ENCODE data around the gene BEGAIN.

Gene BEGAIN

DNA sequence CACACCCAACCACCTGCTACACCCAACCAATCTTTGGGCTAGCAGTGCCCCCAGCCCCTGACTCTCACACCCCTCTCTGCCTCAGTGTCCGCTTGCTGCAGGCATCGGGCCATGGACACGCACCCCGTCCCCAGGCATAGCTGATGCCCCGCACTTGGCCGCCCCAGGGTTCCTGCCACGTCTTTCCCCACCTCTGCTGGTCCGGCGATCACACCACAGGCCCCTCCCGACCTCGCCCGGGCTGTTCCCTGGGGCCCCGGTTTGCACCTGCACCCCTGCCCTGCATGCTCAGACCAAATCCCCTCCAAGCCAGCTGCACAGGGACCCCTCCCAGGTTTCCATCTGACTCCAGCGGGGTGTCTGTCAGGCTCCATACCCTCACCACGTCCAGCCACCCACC, 38.3 kb downstream of the BEGAIN start:
- Histone ChIP-seq H3K4me1 (ENCODE audit: control insufficient read depth, low read length) (peaks cover 33% of the 10 kb centered on the region), H3K79me2 (ENCODE audit: control insufficient read depth, low read length) (no peaks in the 10 kb centered on the region), H3K36me3 (ENCODE audit: control insufficient read depth, low read length) (no peaks in the 10 kb centered on the region), H3K4me2 (ENCODE audit: low read length) (no peak overlapping the region), H3K9me2 (replicated peaks; ENCODE audit: control insufficient read depth, low read length) (no peaks in the 10 kb centered on the region), H3K4me3 (ENCODE audit: low read length) (no peak overlapping the region), H4K20me1 (ENCODE audit: control insufficient read depth, insufficient read depth, low read depth, low read length) (no peaks in the 10 kb centered on the region), H3F3A (ENCODE audit: control insufficient read depth, insufficient read depth) (0 out of 2 replicates have a peak, but pooled peaks cover 5% of the 10 kb centered on the region), H3K27me3 (ENCODE audit: control insufficient read depth, low read length) (no peaks in the 10 kb centered on the region), H3K27ac (ENCODE audit: low read depth, low read length) (no peak overlapping the region), H3K9me3 (ENCODE audit: control insufficient read depth, insufficient read depth, low read length) (no peaks in the 10 kb centered on the region)
- TF ChIP-seq EZH2phosphoT487 (IDR thresholded peaks at IDR 0.05; ENCODE audit: borderline replicate concordance, low read length) = no peak
- TF ChIP-seq CTCF (IDR thresholded peaks at IDR 0.05; ENCODE audit: low read depth, low read length, poor library complexity, severe bottlenecking) = no peak

GRCh38 chr14:100548295-100548655, 38.9 kb downstream of the BEGAIN start:
- Histone ChIP-seq H3K4me3 (ENCODE audit: low read length) (no peak overlapping the region; the same call in 1 of the 2 replicates), H3K9me2 (replicated peaks; ENCODE audit: control insufficient read depth, low read length) (no peaks in the 10 kb centered on the region), H3K79me2 (ENCODE audit: control insufficient read depth, low read length) (no peaks in the 10 kb centered on the region), H3K9me3 (ENCODE audit: control insufficient read depth, insufficient read depth, low read length) (no peaks in the 10 kb centered on the region), H3K27me3 (ENCODE audit: control insufficient read depth, low read length) (no peaks in the 10 kb centered on the region), H3K36me3 (ENCODE audit: control insufficient read depth, low read length) (no peaks in the 10 kb centered on the region), H3F3A (ENCODE audit: control insufficient read depth, insufficient read depth) (0 out of 2 replicates have a peak, but pooled peaks cover 5% of the 10 kb centered on the region), H3K27ac (ENCODE audit: low read depth, low read length) (no peak overlapping the region), H3K4me2 (ENCODE audit: low read length) (peak overlapping the region; percentile 73), H3K4me1 (ENCODE audit: control insufficient read depth, low read length) (peaks cover 33% of the 10 kb centered on the region), H4K20me1 (ENCODE audit: control insufficient read depth, insufficient read depth, low read depth, low read length) (no peaks in the 10 kb centered on the region)
- TF ChIP-seq CTCF (IDR thresholded peaks at IDR 0.05; ENCODE audit: low read depth, low read length, poor library complexity, severe bottlenecking) (no peak), EZH2phosphoT487 (IDR thresholded peaks at IDR 0.05; ENCODE audit: borderline replicate concordance, low read length) (no peak)

DNA sequence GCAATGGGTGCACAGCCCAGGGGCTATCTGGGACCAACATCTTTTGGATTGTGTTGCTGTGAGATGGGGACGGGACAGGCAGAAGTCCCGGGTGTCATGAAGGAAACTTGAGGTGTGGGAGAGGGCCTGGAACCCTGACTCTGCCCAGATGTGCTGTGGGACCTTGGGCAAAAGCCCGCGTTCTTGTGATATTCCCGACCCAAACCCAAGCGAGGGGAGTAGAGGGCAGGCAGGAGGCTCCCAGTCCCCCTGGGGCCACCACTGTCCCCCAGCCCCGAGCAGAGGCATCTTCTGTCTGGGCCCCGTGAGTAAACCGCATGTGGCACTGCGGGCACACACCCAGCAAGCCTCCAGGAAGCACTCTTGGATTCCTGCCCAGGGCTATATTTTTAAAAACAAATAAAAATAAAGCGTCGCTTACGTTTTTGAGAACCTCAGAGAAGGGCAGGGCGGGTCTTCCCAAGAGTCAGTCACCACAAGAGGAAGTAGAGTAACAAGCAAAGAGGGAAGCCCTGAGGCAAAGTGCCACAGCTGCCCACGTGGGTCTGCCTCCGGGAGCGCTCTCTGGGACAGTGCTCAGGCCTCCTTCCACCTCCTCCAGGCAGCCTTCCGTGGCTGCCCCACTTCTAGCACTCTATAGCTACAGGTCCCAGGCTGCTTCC, 39.5 kb downstream of the BEGAIN start:
- Histone ChIP-seq H3K4me2 (ENCODE audit: low read length) (peak overlapping the region; percentile 73), H3F3A (ENCODE audit: control insufficient read depth, insufficient read depth) (0 out of 2 replicates have a peak, but pooled peaks cover 5% of the 10 kb centered on the region), H3K9me2 (replicated peaks; ENCODE audit: control insufficient read depth, low read length) (no peaks in the 10 kb centered on the region), H3K4me1 (ENCODE audit: control insufficient read depth, low read length) (peaks cover 33% of the 10 kb centered on the region), H3K79me2 (ENCODE audit: control insufficient read depth, low read length) (no peaks in the 10 kb centered on the region), H4K20me1 (ENCODE audit: control insufficient read depth, insufficient read depth, low read depth, low read length) (no peaks in the 10 kb centered on the region), H3K36me3 (ENCODE audit: control insufficient read depth, low read length) (no peaks in the 10 kb centered on the region), H3K27ac (ENCODE audit: low read depth, low read length) (peak overlapping the region; percentile 35), H3K9me3 (ENCODE audit: control insufficient read depth, insufficient read depth, low read length) (no peaks in the 10 kb centered on the region), H3K27me3 (ENCODE audit: control insufficient read depth, low read length) (no peaks in the 10 kb centered on the region), H3K4me3 (ENCODE audit: low read length) (peak overlapping the region; percentile 69)
- TF ChIP-seq CTCF (IDR thresholded peaks at IDR 0.05; ENCODE audit: low read depth, low read length, poor library complexity, severe bottlenecking) = no peak
- no peak for TF ChIP-seq EZH2phosphoT487 (IDR thresholded peaks at IDR 0.05; ENCODE audit: borderline replicate concordance, low read length)

All from DOHH2 (cell line).